WTC11 (cell line): ENCODE results near the gene PNLDC1. TPM values are rescaled to one million over a fixed set of nuclear protein-coding genes. Genes with fewer than 3 reads are reported as not detected.

Experiments used
- ATAC-seq: fragments of 200-7000 bp; cut with Tn5 transposase; 2 replicates; pipeline ENCODE4 v1.10.0; 2021; ENCODE audit warnings: mild to moderate bottlenecking, moderate library complexity
- CTCF ChIA-PET: fragments of 300-600 bp; sonication (Branson Sonifier 250); formaldehyde crosslinking; loops from one replicate; lab custom pipeline; 2021; ENCODE audit warnings: antibody characterized with exemption; lab: Charles Lee
- POLR2A ChIA-PET: fragments of 350-600 bp; sonication (Branson Sonifier 250); formaldehyde crosslinking; loops from one replicate; lab custom pipeline; 2021; ENCODE audit warnings: antibody characterized with exemption; lab: Charles Lee
- DNase-seq: peaks from one replicate; pipeline ENCODE4 v3.0.0; 2021; ENCODE audit warnings: low spot score
- H3K27ac Mint-ChIP-seq: 2 replicates; pipeline ENCODE4 v1.8.0; 2021; ENCODE audit warnings: mixed read lengths
- H3K27me3 Mint-ChIP-seq: 2 replicates; pipeline ENCODE4 v1.8.0; 2021; ENCODE audit warnings: low read depth, mild to moderate bottlenecking, moderate library complexity, mixed read lengths
- H3K36me3 Mint-ChIP-seq: 2 replicates; pipeline ENCODE4 v1.8.0; 2021; ENCODE audit warnings: mixed read lengths
- H3K4me1 Mint-ChIP-seq: 2 replicates; pipeline ENCODE4 v1.8.0; 2022; ENCODE audit warnings: mixed read lengths
- H3K4me3 Mint-ChIP-seq: 2 replicates; pipeline ENCODE4 v1.8.0; 2021; ENCODE audit warnings: mild to moderate bottlenecking, moderate library complexity, mixed read lengths
- H3K9me3 Mint-ChIP-seq: 2 replicates; pipeline ENCODE4 v1.8.0; 2021; ENCODE audit warnings: mixed read lengths
- CBFB ChIP-seq: sonication (generic); formaldehyde crosslinking; IDR thresholded peaks from 2 replicates; pipeline ENCODE4 v1.8.1; 2022; ENCODE audit warnings: mild to moderate bottlenecking, low read depth, missing genetic modification reagents
- ELF4 ChIP-seq: sonication (generic); formaldehyde crosslinking; IDR thresholded peaks from 2 replicates; pipeline ENCODE4 v1.8.1; 2022; ENCODE audit warnings: low read depth, mild to moderate bottlenecking, moderate library complexity, missing genetic modification reagents
- ETV6 ChIP-seq: sonication (generic); formaldehyde crosslinking; IDR thresholded peaks from 2 replicates; pipeline ENCODE4 v1.8.1; 2022; ENCODE audit warnings: mild to moderate bottlenecking, missing genetic modification reagents
- GTF2I ChIP-seq: fragments of 250-450 bp; sonication (Bioruptor Pico); conservative IDR thresholded peaks from 2 replicates; pipeline ENCODE4 v1.4.0; 2021; ENCODE audit warnings: mild to moderate bottlenecking
- MXD4 ChIP-seq: fragments of 250-450 bp; sonication (Bioruptor Pico); IDR thresholded peaks from 2 replicates; pipeline ENCODE4 v1.8.0; 2021; ENCODE audit warnings: mild to moderate bottlenecking, moderate library complexity, borderline replicate concordance
- NFATC4 ChIP-seq: fragments of 250-450 bp; sonication (Bioruptor Pico); IDR thresholded peaks from 2 replicates; pipeline ENCODE4 v1.9.0; 2021; ENCODE audit warnings: mild to moderate bottlenecking
- NFE2L1 ChIP-seq: sonication (generic); formaldehyde crosslinking; IDR thresholded peaks from 2 replicates; pipeline ENCODE4 v1.8.1; 2023; ENCODE audit warnings: missing genetic modification reagents
- NFYB ChIP-seq: sonication (generic); formaldehyde crosslinking; conservative IDR thresholded peaks from 2 replicates; pipeline ENCODE4 v1.8.0; 2022; ENCODE audit warnings: low read depth, missing genetic modification reagents
- NR1H2 ChIP-seq: sonication (generic); formaldehyde crosslinking; IDR thresholded peaks from 2 replicates; pipeline ENCODE4 v1.9.0; 2021; ENCODE audit warnings: mild to moderate bottlenecking, moderate library complexity, missing genetic modification reagents
- SOX15 ChIP-seq: fragments of 250-450 bp; sonication (Bioruptor Pico); IDR thresholded peaks from 2 replicates; pipeline ENCODE4 v1.9.0; 2021; ENCODE audit warnings: mild to moderate bottlenecking
- SP1 ChIP-seq: sonication (generic); formaldehyde crosslinking; conservative IDR thresholded peaks from 2 replicates; pipeline ENCODE4 v1.8.1; 2022; ENCODE audit warnings: missing genetic modification reagents
- TEAD1 ChIP-seq: sonication (generic); formaldehyde crosslinking; IDR thresholded peaks from 2 replicates; pipeline ENCODE4 v1.8.0; 2022; ENCODE audit warnings: mild to moderate bottlenecking, missing genetic modification reagents
- ZNF396 ChIP-seq: fragments of 250-450 bp; sonication (Bioruptor Pico); IDR thresholded peaks from 2 replicates; pipeline ENCODE4 v1.8.0; 2021; ENCODE audit warnings: mild to moderate bottlenecking, moderate library complexity, borderline replicate concordance
- total RNA-seq: library from RNA; stranded (reverse); gene quantifications from 3 replicates; pipeline ENCODE4 v1.2.3, GENCODE V29; 2021
- TF ChIP-seq, protein P1 (sequence below): sonication (generic); formaldehyde crosslinking; IDR thresholded peaks from 2 replicates; pipeline ENCODE4 v1.8.1; 2023; ENCODE audit warnings: mild to moderate bottlenecking, missing genetic modification reagents, moderate library complexity
- TF ChIP-seq, protein P2 (sequence below): fragments of 250-450 bp; sonication (Bioruptor Pico); conservative IDR thresholded peaks from 2 replicates; pipeline ENCODE4 v1.9.0; 2021; ENCODE audit warnings: mild to moderate bottlenecking
- TF ChIP-seq, protein P3 (sequence below): fragments of 200-600 bp; IDR thresholded peaks from 2 replicates; pipeline ENCODE4 v1.8.0; 2022; ENCODE audit warnings: antibody characterized with exemption
- TF ChIP-seq, protein P4 (sequence below): sonication (generic); formaldehyde crosslinking; IDR thresholded peaks from 2 replicates; pipeline ENCODE4 v1.8.0; 2022; ENCODE audit warnings: mild to moderate bottlenecking, missing genetic modification reagents
- TF ChIP-seq, protein P5 (sequence below): sonication (generic); formaldehyde crosslinking; conservative IDR thresholded peaks from 2 replicates; pipeline ENCODE4 v1.8.1; 2023; ENCODE audit warnings: mild to moderate bottlenecking, low read depth, missing genetic modification reagents, moderate library complexity
- TF ChIP-seq, protein P6 (sequence below): sonication (generic); formaldehyde crosslinking; IDR thresholded peaks from 2 replicates; pipeline ENCODE4 v1.8.0; 2023; ENCODE audit warnings: missing genetic modification reagents, mild to moderate bottlenecking, borderline replicate concordance
- TF ChIP-seq, protein P7 (sequence below): fragments of 250-450 bp; sonication (Bioruptor Pico); IDR thresholded peaks from 2 replicates; pipeline ENCODE4 v1.9.0; 2021; ENCODE audit warnings: mild to moderate bottlenecking

The PNLDC1 gene
- total RNA-seq, 1 experiment from 2014 or later = 0.39 TPM

DNA sequence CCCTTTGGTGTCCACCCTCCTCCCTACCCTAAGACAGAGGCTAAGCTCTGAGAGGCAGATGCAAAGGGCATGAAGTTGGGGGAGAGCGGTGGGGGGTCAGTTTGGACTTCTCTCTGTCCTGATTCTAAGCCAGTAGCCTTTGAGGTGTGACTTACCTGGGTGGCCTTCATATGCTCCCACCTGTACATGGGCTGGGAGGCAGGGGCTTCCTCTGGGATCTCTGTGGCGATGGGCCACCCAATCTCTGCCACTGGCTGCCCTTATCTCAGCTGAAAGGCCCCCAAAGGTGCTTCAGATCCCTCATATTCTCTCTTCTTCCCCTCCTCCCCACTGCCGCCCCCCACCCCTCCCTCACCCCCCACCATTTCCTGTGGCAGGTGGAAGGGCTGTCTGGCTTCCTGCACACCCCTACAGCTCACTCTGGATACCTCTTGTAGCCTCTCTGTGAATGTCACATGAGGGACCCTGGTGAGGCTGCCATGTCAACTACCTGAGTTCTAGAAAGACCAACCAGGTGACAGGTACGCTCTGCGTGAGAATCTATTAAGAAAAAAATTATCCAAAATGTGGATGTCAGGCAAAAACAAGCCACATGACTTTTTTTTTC, 34.0 kb downstream of the PNLDC1 start:
- Mint-ChIP-seq H3K27ac (no peak overlapping the region), H3K36me3 (peaks cover 12% of the 10 kb centered on the region), H3K4me3 (no peak overlapping the region), H3K27me3 (no peaks in the 10 kb centered on the region), H3K9me3 (peaks cover 12% of the 10 kb centered on the region), H3K4me1 (peaks cover 87% of the 10 kb centered on the region)
- TF ChIP-seq, protein P1, sequence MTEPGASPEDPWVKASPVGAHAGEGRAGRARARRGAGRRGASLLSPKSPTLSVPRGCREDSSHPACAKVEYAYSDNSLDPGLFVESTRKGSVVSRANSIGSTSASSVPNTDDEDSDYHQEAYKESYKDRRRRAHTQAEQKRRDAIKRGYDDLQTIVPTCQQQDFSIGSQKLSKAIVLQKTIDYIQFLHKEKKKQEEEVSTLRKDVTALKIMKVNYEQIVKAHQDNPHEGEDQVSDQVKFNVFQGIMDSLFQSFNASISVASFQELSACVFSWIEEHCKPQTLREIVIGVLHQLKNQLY (CRISPR knock-in tag) = no peak
- no peak for TF ChIP-seq NFYB (CRISPR knock-in tag)
- TF ChIP-seq TEAD1 = no peak
- no peak for TF ChIP-seq ZNF396
- TF ChIP-seq, protein P2, sequence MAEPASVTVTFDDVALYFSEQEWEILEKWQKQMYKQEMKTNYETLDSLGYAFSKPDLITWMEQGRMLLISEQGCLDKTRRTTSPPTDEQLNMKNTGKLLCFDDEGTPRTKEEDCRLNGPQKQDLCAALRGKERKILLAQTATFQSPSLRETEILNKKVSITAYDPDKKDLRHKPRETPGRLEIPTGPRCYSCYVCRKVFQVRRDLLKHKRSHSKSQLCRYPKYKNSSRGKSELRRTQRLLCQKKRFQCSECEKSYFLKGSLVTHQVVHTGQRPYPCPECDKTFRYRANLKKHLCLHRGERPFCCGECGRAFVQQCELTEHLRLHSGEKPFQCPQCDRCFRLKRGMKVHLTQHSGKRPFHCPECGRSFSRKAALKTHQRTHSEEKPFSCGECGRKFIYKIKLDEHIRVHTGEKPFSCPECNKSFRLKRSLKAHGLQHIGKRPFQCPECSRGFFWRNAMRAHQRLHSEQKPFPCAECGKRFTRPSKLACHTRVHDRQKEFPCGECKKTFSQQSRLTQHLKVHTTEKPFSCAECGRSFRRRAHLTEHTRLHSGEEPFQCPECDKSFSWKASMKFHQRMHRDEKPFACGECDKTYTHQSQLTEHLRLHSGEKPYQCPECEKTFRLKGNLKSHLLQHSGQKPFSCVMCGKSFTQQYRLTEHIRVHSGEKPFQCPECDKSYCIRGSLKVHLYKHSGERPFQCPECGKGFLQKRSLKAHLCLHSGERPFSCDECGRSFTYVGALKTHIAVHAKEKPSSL (CRISPR knock-in tag) = no peak
- TF ChIP-seq ETV6 (CRISPR knock-in tag) = no peak
- no peak for TF ChIP-seq ELF4 (CRISPR knock-in tag)
- TF ChIP-seq NR1H2 = no peak
- TF ChIP-seq, protein P3, sequence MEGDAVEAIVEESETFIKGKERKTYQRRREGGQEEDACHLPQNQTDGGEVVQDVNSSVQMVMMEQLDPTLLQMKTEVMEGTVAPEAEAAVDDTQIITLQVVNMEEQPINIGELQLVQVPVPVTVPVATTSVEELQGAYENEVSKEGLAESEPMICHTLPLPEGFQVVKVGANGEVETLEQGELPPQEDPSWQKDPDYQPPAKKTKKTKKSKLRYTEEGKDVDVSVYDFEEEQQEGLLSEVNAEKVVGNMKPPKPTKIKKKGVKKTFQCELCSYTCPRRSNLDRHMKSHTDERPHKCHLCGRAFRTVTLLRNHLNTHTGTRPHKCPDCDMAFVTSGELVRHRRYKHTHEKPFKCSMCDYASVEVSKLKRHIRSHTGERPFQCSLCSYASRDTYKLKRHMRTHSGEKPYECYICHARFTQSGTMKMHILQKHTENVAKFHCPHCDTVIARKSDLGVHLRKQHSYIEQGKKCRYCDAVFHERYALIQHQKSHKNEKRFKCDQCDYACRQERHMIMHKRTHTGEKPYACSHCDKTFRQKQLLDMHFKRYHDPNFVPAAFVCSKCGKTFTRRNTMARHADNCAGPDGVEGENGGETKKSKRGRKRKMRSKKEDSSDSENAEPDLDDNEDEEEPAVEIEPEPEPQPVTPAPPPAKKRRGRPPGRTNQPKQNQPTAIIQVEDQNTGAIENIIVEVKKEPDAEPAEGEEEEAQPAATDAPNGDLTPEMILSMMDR = no peak
- TF ChIP-seq CBFB (CRISPR knock-in tag) = no peak
- TF ChIP-seq, protein P4, sequence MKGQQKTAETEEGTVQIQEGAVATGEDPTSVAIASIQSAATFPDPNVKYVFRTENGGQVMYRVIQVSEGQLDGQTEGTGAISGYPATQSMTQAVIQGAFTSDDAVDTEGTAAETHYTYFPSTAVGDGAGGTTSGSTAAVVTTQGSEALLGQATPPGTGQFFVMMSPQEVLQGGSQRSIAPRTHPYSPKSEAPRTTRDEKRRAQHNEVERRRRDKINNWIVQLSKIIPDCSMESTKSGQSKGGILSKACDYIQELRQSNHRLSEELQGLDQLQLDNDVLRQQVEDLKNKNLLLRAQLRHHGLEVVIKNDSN (CRISPR knock-in tag) = no peak
- TF ChIP-seq, protein P5, sequence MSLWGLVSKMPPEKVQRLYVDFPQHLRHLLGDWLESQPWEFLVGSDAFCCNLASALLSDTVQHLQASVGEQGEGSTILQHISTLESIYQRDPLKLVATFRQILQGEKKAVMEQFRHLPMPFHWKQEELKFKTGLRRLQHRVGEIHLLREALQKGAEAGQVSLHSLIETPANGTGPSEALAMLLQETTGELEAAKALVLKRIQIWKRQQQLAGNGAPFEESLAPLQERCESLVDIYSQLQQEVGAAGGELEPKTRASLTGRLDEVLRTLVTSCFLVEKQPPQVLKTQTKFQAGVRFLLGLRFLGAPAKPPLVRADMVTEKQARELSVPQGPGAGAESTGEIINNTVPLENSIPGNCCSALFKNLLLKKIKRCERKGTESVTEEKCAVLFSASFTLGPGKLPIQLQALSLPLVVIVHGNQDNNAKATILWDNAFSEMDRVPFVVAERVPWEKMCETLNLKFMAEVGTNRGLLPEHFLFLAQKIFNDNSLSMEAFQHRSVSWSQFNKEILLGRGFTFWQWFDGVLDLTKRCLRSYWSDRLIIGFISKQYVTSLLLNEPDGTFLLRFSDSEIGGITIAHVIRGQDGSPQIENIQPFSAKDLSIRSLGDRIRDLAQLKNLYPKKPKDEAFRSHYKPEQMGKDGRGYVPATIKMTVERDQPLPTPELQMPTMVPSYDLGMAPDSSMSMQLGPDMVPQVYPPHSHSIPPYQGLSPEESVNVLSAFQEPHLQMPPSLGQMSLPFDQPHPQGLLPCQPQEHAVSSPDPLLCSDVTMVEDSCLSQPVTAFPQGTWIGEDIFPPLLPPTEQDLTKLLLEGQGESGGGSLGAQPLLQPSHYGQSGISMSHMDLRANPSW (CRISPR knock-in tag) = no peak
- no peak for TF ChIP-seq SOX15
- POLR2A ChIA-PET = interaction anchor here (0.5 to 1.2 kb wide), 2 partner anchors 44 to 100 kb away, joined by 3 to 5 read pairs; partner anchors contain the start of genes MRPL18 and TCP1
- CTCF ChIA-PET = interaction anchor here (1.0 to 1.1 kb wide), 4 partner anchors 12 to 44 kb away, joined by 3 to 4 read pairs (median 4); partner anchors contain the start of gene MRPL18
- DNase-seq (no peak), ATAC-seq (no peak)

DNA sequence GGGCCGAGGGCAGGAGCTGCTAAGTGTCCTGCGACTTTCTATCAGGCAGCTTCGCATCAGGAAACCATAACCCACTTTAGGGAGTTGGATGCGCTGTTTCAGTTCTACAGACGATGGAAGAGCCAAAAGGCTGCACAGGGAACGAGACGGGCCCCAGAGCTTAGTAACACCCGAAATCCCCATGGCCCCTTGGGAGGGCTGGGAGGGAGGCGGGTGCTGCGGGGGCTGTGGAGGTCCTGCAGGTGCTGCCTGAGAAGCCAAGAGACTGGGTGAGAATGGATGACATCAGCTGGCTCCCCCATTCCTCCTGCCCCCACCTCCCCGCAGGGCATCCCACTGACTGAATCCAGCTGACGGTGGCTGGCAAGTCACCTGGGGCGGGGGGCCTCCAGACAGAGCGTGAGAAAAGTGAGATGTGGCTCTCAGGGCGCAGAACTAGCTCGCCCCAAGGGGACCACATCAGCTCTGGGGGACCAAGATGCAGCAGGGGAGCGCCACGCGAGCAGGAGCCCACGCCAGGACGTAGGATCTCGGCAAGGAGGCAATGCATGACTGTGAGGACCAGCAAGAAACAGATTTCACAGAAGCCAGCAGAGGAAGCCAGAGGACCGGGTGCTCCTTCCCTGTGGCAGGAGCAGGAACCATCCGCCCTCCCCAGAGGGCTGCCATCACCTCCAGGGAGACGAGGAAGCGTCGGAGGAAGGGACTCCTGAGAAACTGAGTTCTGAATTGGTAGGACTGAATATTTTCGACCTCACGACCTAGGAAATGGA, 36.8 kb downstream of the PNLDC1 start:
- peak overlapping the region; percentile 34; the same call in 1 of the 2 replicates for H3K27ac Mint-ChIP-seq
- H3K4me1 Mint-ChIP-seq = peaks cover 65% of the 10 kb centered on the region
- no peak for ATAC-seq
- peaks cover 4% of the 10 kb centered on the region for H3K36me3 Mint-ChIP-seq
- POLR2A ChIA-PET = no interaction called here
- TF ChIP-seq, protein P6, sequence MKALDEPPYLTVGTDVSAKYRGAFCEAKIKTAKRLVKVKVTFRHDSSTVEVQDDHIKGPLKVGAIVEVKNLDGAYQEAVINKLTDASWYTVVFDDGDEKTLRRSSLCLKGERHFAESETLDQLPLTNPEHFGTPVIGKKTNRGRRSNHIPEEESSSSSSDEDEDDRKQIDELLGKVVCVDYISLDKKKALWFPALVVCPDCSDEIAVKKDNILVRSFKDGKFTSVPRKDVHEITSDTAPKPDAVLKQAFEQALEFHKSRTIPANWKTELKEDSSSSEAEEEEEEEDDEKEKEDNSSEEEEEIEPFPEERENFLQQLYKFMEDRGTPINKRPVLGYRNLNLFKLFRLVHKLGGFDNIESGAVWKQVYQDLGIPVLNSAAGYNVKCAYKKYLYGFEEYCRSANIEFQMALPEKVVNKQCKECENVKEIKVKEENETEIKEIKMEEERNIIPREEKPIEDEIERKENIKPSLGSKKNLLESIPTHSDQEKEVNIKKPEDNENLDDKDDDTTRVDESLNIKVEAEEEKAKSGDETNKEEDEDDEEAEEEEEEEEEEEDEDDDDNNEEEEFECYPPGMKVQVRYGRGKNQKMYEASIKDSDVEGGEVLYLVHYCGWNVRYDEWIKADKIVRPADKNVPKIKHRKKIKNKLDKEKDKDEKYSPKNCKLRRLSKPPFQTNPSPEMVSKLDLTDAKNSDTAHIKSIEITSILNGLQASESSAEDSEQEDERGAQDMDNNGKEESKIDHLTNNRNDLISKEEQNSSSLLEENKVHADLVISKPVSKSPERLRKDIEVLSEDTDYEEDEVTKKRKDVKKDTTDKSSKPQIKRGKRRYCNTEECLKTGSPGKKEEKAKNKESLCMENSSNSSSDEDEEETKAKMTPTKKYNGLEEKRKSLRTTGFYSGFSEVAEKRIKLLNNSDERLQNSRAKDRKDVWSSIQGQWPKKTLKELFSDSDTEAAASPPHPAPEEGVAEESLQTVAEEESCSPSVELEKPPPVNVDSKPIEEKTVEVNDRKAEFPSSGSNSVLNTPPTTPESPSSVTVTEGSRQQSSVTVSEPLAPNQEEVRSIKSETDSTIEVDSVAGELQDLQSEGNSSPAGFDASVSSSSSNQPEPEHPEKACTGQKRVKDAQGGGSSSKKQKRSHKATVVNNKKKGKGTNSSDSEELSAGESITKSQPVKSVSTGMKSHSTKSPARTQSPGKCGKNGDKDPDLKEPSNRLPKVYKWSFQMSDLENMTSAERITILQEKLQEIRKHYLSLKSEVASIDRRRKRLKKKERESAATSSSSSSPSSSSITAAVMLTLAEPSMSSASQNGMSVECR (CRISPR knock-in tag) = no peak
- TF ChIP-seq ELF4 (CRISPR knock-in tag) (no peak), SP1 (CRISPR knock-in tag) (no peak), GTF2I (CRISPR knock-in tag) (no peak), NR1H2 (no peak), NFE2L1 (CRISPR knock-in tag) (no peak), MXD4 (CRISPR knock-in tag) (no peak), NFATC4 (CRISPR knock-in tag) (no peak)
- TF ChIP-seq, protein P7, sequence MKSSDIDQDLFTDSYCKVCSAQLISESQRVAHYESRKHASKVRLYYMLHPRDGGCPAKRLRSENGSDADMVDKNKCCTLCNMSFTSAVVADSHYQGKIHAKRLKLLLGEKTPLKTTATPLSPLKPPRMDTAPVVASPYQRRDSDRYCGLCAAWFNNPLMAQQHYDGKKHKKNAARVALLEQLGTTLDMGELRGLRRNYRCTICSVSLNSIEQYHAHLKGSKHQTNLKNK (CRISPR knock-in tag) = no peak
- no peak overlapping the region for H3K4me3 Mint-ChIP-seq
- DNase-seq = no peak
- H3K27me3 Mint-ChIP-seq = no peaks in the 10 kb centered on the region
- CTCF ChIA-PET = no interaction called here
- peaks cover 4% of the 10 kb centered on the region; the same call in 1 of the 2 replicates for H3K9me3 Mint-ChIP-seq
